BE2C (cell line): ENCODE measurements around the gene XG.
"Not testable (repeated sequence)": the region's sequence is repeated elsewhere in the genome, so short reads cannot be mapped to it uniquely, and the experiment has no call there.

Experiments used
- DNase-seq: peaks from one replicate; pipeline ENCODE4 v3.0.0-alpha.2; 2020
- H3K27me3 ChIP-seq: fragments of 250-450 bp; sonication (Bioruptor Pico); 2 replicates; pipeline ENCODE4 v1.5.1; 2020; ENCODE audit warnings: mild to moderate bottlenecking
- H3K36me3 ChIP-seq: fragments of 250-450 bp; sonication (Bioruptor Pico); 2 replicates; pipeline ENCODE4 v1.5.1; 2020; ENCODE audit warnings: mild to moderate bottlenecking
- H3K4me1 ChIP-seq: fragments of 250-450 bp; sonication (Bioruptor Pico); 2 replicates; pipeline ENCODE4 v1.5.1; 2020
- H3K4me3 ChIP-seq: 2 replicates; pipeline ENCODE4 v1.5.1; 2011; ENCODE audit warnings: low read depth, low read length
- H3K9me3 ChIP-seq: fragments of 250-450 bp; sonication (Bioruptor Pico); 2 replicates; pipeline ENCODE4 v1.5.1; 2020
- TF ChIP-seq, protein P1 (sequence below): IDR thresholded peaks from 2 replicates; pipeline ENCODE4 v1.5.1; 2012; ENCODE audit warnings: mild to moderate bottlenecking, low read depth, low read length

Gene XG

DNA sequence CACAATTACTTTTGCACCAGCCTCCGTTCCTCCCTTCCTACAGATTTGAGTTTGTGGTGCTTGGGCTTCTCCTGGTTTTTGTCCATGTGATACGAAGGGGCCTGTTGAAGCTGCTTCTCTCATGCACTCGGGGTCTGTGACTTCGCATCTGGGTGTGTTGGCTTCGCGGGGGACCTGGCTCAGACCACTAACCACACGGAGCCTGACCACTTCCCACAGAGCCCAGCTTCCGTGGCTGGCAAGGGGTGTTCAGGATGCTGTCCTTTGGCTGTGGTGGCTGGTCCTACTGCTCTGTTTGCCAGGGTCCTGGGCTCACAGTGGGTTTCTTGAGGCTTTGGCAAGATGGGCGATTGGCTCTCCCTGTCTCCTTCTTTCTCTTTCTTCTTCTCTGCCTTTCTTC, 19.8 kb upstream of the XG start:
- Histone ChIP-seq H3K4me3 (no peak overlapping the region), H3K9me3 (no peaks in the 10 kb centered on the region), H3K27me3 (no peaks in the 10 kb centered on the region), H3K36me3 (no peaks in the 10 kb centered on the region), H3K4me1 (no peaks in the 10 kb centered on the region)
- TF ChIP-seq, protein P1, sequence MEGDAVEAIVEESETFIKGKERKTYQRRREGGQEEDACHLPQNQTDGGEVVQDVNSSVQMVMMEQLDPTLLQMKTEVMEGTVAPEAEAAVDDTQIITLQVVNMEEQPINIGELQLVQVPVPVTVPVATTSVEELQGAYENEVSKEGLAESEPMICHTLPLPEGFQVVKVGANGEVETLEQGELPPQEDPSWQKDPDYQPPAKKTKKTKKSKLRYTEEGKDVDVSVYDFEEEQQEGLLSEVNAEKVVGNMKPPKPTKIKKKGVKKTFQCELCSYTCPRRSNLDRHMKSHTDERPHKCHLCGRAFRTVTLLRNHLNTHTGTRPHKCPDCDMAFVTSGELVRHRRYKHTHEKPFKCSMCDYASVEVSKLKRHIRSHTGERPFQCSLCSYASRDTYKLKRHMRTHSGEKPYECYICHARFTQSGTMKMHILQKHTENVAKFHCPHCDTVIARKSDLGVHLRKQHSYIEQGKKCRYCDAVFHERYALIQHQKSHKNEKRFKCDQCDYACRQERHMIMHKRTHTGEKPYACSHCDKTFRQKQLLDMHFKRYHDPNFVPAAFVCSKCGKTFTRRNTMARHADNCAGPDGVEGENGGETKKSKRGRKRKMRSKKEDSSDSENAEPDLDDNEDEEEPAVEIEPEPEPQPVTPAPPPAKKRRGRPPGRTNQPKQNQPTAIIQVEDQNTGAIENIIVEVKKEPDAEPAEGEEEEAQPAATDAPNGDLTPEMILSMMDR = no peak
- DNase-seq = no peak

DNA sequence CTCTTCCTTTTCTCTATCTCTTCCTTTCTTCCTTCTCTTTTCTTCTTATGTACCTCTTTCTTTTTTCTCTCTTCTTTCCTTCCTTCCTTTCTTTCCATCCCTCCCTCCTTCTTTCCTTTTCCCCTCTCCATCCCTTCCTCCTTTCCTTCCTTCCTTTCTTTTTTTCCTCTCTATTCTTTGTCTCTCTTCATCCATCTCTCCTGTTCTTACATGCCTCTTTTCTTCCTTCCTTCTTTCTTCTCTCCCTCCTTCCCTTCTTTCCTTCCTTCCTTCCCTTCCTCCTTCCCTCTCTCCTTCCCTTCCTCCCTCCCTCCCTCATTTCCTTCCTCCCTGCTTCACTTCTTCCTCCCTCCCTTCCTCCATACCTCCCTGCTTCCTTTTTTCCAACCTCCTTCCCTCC, 19.2 kb upstream of the XG start:
- no peaks in the 10 kb centered on the region for H3K9me3 ChIP-seq
- H3K4me1 ChIP-seq = no peaks in the 10 kb centered on the region
- TF ChIP-seq, protein P1 = no peak
- no peak overlapping the region for H3K4me3 ChIP-seq
- no peak for DNase-seq
- H3K27me3 ChIP-seq = no peaks in the 10 kb centered on the region
- no peaks in the 10 kb centered on the region for H3K36me3 ChIP-seq

DNA sequence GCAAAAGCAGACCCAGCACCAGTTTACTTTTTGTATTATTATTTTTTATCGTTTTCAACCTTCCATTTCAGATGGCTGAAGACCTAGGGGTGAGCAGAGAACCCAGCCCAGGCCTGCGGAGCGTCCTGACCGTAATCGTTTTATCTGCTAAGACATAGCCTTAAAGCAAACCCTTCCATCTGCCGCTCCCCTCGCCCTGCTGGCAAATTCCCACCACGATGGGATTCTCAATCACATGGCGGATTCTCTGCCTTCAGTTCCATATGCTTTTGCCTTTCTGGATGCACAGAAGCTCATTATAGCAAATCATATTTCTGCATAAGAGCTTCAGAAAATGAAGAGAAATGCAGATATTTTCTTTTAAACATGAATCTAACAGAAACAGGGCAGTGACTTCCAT, 18.6 kb upstream of the XG start:
- Histone ChIP-seq H3K4me1 (no peaks in the 10 kb centered on the region), H3K27me3 (no peaks in the 10 kb centered on the region), H3K36me3 (no peaks in the 10 kb centered on the region), H3K9me3 (no peaks in the 10 kb centered on the region), H3K4me3 (no peak overlapping the region)
- no peak for DNase-seq
- TF ChIP-seq, protein P1 = no peak

DNA sequence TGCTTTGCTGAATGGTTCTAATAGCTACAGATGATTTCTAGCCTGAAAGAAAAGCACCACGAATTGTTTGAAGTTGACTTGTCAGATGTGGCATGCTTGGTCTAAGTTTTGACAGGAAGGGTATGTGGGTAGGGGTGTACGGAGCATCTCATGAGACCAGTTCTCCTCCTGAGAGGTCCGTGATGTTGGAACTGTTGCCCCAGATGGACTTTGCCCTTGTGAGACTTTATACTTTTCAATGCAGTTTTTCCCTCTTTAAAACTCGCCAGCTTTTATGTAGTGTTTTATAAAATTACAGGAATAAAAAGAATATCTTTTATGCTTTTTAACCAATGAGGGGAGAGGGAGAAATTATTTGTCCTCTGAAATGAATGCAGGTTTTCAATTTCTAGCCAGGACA, 16.6 kb upstream of the XG start:
- Histone ChIP-seq H3K4me3 (no peak overlapping the region), H3K36me3 (no peaks in the 10 kb centered on the region), H3K27me3 (no peaks in the 10 kb centered on the region), H3K9me3 (no peaks in the 10 kb centered on the region), H3K4me1 (no peaks in the 10 kb centered on the region)
- no peak for DNase-seq
- TF ChIP-seq, protein P1 = no peak

DNA sequence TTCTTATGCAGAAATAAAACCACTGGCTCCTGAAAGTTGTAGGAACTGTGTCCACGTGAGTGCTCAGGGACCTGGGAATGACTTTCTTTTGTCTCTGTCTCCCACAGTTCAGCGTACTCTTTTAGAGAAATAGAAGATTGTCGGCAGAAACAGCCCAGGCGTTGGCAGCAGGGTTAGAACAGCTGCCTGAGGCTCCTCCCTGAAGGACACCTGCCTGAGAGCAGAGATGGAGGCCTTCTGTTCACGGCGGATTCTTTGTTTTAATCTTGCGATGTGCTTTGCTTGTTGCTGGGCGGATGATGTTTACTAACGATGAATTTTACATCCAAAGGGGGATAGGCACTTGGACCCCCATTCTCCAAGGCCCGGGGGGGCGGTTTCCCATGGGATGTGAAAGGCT, 11.2 kb upstream of the XG start:
- Histone ChIP-seq H3K4me1 (no peaks in the 10 kb centered on the region), H3K36me3 (no peaks in the 10 kb centered on the region), H3K27me3 (no peaks in the 10 kb centered on the region), H3K9me3 (no peaks in the 10 kb centered on the region), H3K4me3 (no peak overlapping the region)
- TF ChIP-seq, protein P1 = no peak
- no peak for DNase-seq

DNA sequence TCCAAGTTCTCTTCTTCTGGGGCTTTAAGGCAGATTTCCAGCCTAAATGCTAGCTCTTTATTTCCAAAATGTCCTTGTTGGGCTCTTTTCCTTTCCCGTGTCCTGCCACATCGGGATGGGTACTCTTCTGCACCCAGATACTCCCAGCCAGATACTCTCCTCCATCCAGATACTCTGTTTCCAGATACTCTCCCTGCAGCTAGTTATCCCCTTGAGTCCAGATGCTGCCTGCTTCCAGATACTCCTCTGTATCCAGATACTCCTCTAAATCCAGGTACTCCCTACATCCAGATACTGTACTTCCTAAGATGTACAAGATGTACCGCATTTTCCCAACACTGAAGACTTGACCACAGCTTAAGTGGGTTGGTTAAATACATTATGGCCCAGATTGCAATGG, 10.5 kb upstream of the XG start:
- TF ChIP-seq, protein P1 = no peak
- Histone ChIP-seq H3K4me1 (no peaks in the 10 kb centered on the region), H3K9me3 (no peaks in the 10 kb centered on the region), H3K4me3 (no peak overlapping the region), H3K36me3 (no peaks in the 10 kb centered on the region), H3K27me3 (no peaks in the 10 kb centered on the region)
- no peak for DNase-seq

DNA sequence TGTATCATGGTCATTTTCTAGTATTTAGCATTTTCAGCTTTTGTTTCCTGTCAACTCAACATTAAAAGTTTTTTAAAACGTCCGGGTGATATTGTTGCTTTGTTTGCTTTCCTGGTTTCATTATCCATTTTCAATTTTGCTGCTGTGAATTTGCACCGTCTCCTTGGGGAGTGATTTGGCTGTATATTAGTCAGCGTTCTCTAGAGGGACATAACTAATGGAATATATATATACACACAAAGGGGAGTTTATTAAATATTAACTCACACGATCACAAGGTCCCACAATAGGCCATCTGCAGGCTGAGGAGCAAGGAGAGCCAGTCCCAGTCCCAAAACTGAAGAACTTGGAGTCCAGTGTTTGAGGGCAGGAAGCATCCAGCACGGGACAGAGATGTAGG, 5.6 kb upstream of the XG start:
- H3K27me3 ChIP-seq, H3K9me3 ChIP-seq, DNase-seq, H3K4me1 ChIP-seq, H3K4me3 ChIP-seq, H3K36me3 ChIP-seq: not testable (repeated sequence)
